DMS114 treated with DMSO at 0.1 percent for 48 hours (cell line): Measurements from ENCODE around the gene NLRP1.
"Not testable (repeated sequence)": the region's sequence is repeated elsewhere in the genome, so short reads cannot be mapped to it uniquely, and the experiment has no call there.

Experiments used
- DNase-seq: peaks from one replicate; lab custom pipeline; 2025; ENCODE audit not compliant: unreplicated experiment; lab: John Stamatoyannopoulos, UW

Gene NLRP1

DNA sequence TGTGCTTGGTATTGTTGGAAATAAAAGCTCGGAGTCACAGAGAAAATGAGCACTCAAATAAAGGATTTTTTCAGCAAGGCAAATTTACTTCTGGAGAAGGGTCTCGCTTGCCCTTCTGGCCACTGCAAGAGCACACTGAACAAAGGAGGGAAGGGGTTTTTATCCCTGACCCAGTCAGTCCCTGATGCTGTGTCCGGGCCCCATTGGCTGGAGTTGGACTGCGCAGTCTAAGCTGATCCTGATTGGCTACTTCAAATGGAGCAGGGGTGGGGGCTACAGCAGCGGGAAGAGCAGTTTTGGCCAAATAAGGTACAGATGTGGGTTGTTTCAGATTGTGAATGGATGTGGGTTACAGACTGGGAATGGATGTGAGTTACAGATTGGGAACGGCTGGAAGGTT, 4.3 kb upstream of the NLRP1 start:
- no peak for DNase-seq

DNA sequence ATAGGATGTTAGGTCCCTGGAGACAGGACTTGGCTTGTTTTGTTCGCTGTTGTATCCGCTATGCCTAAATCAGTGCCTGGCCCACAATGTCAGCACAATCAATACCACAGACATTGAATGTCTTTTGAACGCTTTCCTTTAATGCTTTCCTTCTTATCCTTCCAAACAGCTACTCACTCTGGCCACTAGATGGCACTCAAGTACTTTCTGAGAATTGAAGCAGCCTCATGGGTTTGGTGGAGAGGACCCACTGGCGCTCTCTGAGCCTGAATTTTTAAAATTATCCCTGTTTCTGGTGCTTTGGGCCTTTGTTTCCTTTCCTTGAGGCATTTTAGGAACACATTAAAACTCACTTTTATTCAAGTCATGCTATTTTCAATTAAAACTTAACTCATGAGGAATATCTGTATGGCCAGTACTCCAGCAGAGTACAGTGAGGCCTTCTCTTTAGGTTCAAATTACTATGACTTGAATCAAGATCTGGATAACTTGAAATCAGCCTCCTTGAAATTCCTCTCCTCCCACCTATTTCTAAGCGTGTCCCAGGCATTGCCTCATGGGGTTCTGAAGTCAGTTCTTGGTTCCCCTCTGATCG, 3.2 kb upstream of the NLRP1 start:
- DNase-seq, result peak; percentile 76

DNA sequence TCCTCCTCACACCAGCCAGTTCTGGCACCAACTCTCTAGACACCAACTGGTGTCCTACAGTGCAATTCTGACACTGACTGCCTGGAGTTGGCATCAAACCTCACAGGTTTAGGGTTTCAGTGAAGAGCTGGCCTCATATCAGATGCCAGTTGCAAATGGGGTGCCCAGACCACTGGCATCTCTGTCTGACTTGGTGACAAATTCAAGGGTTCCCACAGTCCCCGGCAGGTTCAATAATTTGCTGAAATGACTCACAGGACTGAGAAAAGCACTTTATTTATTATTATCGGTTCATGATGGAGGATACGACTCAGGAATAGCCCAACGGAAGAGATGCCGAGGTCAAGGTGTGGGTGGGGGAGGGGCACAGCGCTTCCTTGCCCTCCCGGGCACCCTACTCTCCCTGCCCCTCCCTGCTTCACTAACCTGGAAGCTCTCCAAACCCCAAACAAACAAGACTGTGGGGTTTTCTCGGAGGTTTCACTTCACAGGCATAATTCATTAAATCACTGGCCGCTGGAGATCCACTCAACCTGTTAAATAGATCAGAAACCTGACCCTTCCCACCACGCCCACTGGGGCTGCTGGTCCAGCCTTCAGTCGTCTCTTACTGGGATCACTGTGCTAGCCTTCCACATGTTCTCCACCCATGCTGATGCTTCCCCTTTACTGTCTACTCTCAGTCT, 1.7 kb upstream of the NLRP1 start:
- no peak for DNase-seq

GRCh38 chr17:5585287-5585794, 1.0 kb upstream of the NLRP1 start:
- no peak for DNase-seq

- no peak for DNase-seq
These were observed 605 bp downstream of the NLRP1 start for GRCh38 chr17:5583426-5584382.

DNA sequence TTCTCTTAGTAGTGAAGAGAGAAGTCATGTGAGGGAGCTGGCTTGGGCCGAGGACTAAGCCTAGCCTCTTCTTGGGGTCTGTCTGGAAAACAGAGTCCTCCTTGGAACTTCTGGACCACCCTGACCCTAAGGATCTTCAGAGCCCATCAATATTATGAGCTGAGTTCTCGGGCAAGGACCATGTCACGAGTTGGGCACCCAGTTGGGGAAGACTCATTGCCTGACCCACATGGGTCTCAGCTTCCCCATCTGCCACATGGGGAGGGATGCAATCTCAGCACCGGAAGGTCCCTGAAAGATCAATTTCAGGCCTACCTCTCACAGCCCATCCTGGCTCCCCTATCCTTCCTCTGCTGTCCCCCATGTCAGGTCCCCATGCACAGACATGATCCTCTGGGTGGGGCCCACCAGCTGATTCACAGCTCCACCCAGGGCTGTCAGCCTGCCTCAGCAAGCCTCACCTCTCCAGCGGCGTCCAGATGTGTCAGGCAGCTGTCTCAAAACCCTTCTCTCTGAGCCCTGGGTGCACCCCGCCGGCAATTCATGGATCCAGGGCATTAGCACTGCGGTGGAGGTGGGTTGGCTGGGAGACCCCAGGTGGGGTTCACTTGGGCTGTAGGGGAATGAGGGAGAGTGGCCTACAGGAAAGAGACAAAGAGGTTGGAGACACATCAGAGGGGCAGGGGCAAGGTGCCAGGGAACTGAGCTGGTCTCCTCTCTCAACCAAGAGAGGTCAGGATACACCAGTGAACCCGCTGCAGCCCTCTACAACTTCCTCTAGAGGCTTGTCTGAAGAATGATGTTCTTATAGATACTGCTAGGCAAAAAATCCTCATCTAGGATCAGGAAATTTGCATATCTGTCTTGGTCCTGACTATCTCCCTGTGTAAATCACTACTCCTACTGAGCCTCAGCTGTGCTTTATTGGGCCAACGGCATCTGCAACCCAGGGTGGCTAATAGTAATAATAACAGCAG, 1.8 kb downstream of the NLRP1 start:
- no peak for DNase-seq

DNA sequence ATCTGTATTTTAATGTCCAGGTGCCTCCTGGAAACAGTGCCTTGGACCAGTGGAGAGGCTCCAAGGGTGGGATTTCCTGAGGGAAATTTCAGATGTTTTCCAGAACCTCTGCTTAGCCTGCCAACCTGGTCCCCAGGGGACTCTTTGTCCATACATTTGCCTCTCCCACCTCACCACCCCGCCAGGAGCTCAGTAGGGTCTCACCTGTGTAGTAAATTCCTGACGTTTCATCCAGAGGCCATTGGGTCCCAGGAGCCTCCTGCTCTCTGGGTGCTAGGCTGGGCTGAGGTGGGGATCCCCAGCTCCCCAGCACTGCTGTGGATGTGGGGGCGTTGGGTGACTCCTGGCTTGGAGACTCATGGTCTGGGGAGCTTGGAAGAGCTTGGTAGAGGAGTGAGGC, 2.7 kb downstream of the NLRP1 start:
- DNase-seq, result no peak

GRCh38 chr17:5580969-5581368, 3.3 kb downstream of the NLRP1 start:
- no peak for DNase-seq

- no peak for DNase-seq
These were observed 3.9 kb downstream of the NLRP1 start for GRCh38 chr17:5580367-5580766.

GRCh38 chr17:5578768-5579167, 5.5 kb downstream of the NLRP1 start:
- not testable (repeated sequence) for DNase-seq

DNA sequence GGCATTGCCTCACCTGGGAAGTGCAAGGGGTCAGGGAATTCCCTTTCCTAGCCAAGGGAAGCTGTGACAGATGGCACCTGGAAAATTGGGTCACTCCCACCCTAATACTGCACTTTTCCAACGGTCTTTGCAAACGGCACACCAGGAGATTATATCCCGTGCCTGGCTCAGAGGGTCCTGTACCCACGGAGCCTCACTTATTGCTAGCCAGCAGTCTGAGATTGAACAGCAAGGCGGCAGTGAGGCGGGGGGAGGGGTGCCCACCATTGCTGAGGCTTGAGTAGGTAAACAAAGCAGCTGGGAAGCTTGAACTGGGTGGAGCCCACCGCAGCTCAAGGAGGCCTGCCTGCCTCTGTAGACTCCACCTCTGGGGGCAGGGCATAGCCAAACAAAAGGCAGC, 11.3 kb downstream of the NLRP1 start:
- not testable (repeated sequence) for DNase-seq

DNA sequence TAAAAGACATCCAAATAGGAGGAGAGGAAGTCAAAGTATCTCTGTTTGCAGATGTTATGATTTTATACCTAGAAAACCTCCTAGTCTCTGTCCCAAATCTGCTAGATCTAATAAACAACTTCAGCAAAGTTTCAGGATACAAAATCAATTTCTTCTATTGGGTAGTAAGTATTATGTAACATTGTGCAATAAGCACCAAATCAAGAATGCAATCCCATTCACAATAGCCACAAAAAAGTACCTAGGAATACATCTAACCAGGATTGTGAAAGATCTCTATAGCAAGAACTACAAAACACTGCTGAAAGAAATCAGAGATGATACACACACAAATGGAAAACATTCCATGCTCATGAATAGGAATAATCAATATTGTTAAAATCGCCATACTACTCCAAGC, 13.0 kb downstream of the NLRP1 start:
- no peak for DNase-seq

GRCh38 chr17:5565808-5566207, 18.5 kb downstream of the NLRP1 start:
- DNase-seq, result no peak

GRCh38 chr17:5563456-5563855, 20.9 kb downstream of the NLRP1 start:
- no peak for DNase-seq

- no peak for DNase-seq
These were observed 21.5 kb downstream of the NLRP1 start for GRCh38 chr17:5562661-5563360.

GRCh38 chr17:5561736-5562571, 22.4 kb downstream of the NLRP1 start:
- DNase-seq, result no peak

DNA sequence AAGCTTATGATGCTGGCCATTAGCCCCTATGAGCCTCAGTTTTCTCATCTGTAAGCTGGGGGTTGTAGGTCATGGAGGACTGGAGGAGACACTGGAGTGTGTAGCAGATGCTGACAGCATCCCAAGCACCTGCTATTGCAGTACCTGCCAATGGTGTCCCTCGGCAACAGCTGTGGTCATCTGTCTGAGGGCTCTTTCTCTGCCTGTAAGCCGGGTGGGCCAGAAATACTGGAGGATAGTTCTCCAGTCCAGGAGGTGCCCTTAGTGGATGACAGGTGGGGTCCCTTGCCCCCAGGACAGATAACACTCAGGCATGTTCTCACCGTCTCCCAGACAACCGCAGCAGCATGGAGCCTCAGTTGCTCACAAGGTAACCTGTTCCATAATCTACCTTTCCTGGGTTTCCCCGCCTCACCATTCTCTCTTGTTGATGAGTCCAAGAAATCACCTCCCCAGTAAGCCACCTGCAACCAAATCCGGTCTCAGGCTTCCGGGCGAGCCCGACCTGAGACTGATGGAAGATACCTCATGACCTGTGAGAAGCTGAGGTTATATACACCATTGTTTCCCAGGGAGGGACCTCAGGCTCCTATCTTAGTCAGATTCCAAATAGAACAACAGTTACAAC, 23.8 kb downstream of the NLRP1 start:
- DNase-seq, result no peak
